CD4-positive, alpha-beta T cell treated with Interleukin-1 beta for 1 hour (primary cell): ENCODE results near the gene OLFM4.

Experiments used
- DNase-seq, 2 donors: peaks; one replicate each; pipeline ENCODE4 v3.0.0-alpha.2; 2020 to 2022

The OLFM4 gene

DNA sequence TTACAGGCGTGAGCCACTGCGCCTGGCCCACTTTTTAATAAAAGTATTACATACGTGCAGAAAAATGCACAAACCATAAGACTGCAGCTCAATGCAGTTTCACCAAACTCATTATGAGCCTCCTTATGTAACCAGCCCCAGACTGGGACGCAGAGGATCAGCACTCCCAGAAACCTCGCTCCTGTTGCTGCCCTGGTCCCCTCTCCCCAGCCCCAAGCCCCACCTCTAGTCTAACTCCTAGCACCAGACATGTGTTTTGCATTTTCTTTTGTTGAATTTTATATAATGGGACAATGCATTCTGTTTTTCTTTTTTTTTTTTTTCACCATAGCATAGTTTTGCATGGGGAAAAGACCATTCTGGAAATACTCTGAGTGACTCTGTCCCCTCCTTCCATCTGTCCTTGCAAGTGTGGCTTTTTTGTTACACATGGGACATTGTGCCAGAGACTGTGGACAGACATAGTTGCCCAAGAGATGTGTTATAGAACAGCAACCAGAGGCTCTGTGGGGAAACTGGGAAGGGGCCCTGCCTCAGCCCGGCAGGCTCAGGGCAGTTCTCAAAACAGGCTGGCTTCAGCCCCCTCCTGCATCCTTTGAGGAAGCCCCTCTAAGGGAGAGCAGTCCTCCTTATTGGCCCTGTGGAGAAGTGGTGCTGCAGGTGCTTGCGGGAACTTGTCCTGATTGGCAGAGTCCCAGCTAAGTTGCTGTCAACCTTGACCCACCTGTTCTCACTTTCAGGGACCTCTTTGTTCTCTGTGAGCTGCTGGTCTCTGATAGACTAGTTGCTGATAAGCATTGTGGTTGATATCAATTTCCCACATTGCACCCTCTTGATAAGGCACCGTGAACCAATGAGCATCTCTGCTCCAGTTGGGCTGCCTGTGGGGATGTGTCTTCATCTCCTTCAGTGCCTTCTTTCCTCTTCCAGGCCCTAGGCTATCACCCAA is 13.8 kb upstream of the OLFM4 start:
- no peak for DNase-seq

DNA sequence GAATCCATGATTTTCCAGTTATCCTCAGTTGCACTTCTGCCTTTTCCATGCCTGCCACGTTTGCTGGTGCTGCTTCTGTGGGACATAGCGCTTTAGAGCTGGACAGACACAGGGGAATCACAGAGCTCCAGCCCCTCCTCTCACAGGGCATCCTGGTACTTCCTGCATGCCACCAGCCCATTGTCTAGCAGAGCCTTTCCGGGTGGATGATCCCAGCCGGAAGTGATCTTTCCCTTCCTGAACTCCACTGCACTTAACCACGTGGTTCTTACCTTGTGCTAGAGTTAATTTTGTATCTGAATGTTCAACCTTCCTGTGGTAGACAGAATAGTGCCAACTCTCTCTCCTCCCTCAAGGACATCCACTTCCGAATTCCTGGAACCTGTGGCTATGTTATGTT is 12.6 kb upstream of the OLFM4 start:
- DNase-seq = no peak

DNA sequence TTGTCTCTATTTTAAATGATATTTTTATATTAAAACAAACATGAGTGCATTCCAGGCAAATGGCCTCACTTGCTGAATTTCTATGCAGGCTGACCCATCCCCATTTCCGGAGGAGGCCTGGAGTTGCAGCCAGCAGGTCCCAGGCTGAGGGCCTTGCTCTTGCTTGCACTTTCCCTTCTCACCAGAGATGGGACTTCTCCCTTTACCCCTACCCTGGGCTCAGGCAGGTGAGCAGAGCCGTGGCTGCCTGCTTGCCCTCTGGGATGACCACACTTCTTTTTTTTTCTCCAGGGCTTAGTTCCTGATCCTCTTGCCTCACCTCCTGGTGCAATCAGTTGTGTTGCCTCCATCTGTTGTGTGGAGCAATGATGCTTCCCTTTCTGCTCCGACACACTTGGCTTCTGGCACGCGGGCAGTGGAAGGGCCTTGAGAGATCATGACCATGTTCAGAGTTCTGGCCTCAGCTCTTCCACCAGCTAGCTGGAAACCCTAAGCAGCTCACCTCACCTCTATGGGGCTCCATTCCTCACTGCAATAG is 11.1 kb upstream of the OLFM4 start:
- no peak for DNase-seq

GRCh38 chr13:53018690-53019647 is 9.6 kb upstream of the OLFM4 start:
- DNase-seq = no peak

- DNase-seq = no peak
These were observed 7.8 kb upstream of the OLFM4 start for GRCh38 chr13:53020764-53021335.

DNA sequence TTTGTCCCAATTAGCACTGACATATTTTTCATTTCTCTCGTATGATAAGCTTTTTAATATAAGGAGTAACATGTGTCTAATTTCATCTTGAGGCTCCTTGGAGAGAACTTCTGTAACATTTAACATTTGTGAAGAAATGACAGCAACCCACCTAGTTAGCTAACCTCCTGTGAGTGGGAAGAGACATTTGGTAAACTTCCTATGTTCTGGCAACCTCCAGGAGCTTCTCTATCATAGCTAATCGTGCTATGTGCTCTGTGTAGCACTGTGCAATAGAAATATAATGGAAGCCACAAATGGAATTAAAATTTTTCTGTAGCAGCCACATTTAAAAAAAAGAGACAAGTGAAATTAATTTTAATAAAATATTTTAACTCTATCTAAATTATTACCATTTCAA is 5.4 kb upstream of the OLFM4 start:
- DNase-seq = no peak

GRCh38 chr13:53028063-53028462 is 550 bp upstream of the OLFM4 start:
- DNase-seq = no peak

DNA sequence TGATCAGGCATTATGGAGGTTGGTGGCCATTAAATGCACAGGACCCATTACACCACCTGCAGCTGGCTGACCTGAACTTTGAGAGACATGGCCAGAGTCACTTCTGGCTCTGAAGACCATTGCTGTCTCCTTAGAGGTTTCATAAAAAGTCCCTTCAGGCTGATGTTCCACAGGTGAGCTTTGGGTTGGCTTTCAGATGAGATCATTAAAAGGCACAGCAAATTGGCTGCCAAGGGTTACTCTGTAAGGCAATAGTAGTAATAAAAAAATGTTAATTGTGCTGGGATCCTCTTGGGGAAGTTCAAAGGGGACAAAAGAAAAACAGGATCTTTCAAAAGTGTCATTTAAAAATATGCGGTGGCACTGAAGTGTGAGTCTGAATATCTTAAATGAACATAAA is 4.2 kb downstream of the OLFM4 start:
- DNase-seq = no peak

DNA sequence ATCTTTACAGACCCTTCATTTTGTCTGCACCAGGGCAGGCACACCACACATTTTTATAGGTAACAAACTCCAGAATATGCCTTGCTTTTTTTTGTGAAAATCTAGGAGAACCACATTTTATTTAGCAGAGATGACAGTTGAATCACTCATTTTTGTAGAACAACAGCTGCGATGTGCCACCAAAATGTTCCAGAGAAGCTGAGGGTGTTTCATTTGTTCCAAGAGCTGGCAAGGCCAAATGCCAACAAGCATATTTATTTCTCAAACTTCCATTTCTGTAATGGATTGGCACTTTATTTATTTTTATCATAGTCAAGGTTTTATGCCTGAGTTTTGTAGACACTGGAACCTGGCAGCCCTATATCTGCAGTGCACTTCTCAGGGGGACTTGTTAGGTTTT is 10.4 kb downstream of the OLFM4 start:
- no peak for DNase-seq

DNA sequence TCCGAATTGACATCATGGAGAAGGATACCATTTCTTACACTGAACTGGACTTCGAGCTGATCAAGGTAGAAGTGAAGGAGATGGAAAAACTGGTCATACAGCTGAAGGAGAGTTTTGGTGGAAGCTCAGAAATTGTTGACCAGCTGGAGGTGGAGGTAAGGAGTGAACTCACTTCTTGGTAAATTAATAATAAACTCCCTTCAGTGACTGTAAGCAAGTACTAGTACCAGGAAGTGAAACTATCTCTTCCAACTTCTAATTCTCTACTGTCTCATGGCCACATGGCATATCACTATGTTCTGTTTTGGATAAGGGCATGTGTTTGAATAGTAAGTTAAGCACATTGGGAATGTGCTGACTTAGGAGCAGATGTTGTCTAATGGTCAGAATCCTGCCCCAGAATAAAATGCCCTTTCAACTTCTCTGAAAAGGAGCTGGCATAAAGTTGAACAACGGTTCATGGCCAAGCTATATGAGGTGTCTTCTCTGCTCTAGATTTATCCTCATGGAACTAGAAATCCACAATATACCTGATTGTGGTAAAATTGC is 13.4 kb downstream of the OLFM4 start:
- DNase-seq = no peak

- no peak for DNase-seq
These were observed 14.3 kb downstream of the OLFM4 start for GRCh38 chr13:53042877-53043276.

DNA sequence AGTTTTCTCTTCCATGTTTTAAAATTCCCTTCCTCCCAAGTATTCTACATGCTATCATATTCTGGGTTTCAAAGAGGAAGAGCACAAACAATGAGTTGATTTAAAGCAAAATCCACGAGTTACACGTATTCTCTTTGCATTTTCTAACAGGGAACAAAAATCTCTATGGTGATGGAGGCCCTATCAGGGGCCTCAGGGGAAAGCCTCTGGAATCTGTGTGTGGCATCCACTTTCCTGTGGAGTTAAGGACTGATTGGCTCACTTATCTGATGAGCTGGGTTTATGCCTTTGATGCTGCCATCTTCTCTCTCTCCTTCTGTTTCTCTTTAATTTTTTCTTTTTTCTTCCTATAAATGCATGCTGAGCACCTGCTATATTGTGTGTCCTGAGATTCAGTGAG is 14.8 kb downstream of the OLFM4 start:
- DNase-seq = no peak

DNA sequence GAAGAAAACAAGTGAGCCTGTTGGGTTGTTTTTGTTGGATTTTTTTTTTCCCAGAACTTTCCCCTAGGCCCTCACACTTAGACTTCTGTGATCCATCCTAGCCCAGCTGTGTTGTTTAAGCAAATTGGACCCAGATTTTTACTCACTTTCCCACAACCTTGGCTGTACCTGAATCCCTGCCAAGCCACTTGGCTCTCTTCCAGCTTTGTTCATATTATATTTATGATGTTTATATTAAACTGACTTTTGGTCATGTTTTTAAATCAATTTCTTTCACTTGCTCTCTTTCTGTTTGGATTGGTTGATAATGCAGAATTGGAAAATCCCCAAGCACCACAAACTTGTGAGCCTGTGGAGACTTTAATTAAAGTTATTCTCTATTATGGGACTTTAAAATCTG is 16.6 kb downstream of the OLFM4 start:
- DNase-seq = no peak

GRCh38 chr13:53048880-53049279 is 20.3 kb downstream of the OLFM4 start:
- DNase-seq = no peak

DNA sequence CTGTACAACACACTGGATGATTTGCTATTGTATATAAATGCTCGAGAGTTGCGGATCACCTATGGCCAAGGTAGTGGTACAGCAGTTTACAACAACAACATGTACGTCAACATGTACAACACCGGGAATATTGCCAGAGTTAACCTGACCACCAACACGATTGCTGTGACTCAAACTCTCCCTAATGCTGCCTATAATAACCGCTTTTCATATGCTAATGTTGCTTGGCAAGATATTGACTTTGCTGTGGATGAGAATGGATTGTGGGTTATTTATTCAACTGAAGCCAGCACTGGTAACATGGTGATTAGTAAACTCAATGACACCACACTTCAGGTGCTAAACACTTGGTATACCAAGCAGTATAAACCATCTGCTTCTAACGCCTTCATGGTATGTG is 21.5 kb downstream of the OLFM4 start:
- DNase-seq = no peak

DNA sequence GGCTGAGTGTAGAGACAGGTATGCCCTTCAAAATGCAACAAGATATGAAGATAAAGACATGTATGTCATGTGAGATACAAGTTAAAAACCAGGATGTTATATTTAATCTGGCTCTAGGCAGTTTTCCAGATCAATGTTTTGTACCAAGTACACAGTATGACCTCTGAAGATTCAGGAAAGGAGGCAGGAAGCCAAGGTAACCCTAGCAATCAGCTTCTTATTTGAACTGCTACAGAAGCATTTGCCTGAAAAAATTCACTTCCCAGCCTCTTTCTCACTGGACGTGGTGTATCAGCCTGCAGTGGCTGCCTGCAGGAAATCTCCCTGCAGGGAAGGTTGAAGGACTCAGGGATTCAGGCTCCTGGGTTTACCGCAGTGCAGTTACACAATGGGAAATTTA is 24.1 kb downstream of the OLFM4 start:
- no peak for DNase-seq

- no peak for DNase-seq
These were observed 26.0 kb downstream of the OLFM4 start for GRCh38 chr13:53054569-53054968.

- no peak for DNase-seq
These were observed 29.6 kb downstream of the OLFM4 start for GRCh38 chr13:53058065-53058679.

DNA sequence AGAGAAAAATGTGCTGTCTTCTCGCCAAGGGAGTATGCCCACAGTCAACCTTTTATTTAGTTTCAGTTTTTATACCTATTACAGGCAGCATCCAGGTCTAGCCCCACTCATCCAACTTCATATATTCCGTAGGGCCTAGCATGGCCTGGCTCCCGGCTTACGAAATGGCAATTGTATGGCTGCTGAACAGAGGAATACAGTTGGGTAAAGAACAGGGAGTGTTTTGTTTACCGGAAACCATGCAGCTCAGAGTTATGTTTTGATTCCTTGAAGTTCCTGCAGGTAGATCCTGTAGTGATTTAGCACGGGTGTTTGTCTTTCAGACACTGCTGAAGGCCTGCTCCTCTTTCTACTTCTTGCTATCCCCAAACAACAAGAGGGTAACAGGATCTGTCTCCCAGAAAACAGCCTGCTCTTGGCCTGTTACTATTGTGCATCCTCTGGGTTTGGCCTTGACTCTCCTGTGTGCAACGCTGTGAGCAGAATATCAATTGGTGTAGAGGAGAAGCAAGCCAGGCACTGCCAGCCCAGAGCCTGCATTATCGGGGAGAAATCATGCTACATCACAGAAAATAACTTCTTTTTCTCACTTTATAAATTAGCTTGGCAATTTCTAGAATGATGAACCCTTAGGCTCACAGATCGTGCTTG is 32.4 kb downstream of the OLFM4 start:
- no peak for DNase-seq

DNA sequence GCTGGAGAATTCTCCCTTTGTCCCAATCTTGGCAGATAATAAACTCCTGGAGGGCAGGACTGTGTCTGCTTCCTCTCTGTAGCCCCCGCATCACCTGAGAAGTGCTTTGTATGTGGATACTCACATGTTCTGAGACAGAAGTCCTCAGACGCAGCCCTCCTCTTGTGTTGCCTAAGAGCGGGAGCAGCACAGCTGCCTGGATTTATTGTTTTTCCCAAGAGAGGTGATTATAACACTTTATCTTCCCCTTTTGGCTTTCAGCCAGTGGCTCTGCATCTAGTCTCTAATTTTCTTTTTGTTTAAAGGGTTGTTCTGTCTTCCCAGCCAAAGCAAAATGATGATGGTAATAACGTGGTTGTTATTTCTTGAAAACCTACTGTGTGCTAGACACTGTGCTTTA is 36.1 kb downstream of the OLFM4 start:
- DNase-seq = no peak

- no peak for DNase-seq
These were observed 37.8 kb downstream of the OLFM4 start for GRCh38 chr13:53066411-53066810.
